HepG2 (cell line): Measurements from ENCODE around the gene GNB3. TPM values are rescaled to one million over a fixed set of nuclear protein-coding genes. Genes with fewer than 3 reads are reported as not detected.

Experiments used
- CAMTA2 ChIP-seq: sonication (generic); formaldehyde crosslinking; IDR thresholded peaks from 2 replicates; pipeline ENCODE4 v1.4.0; 2020; ENCODE audit warnings: mild to moderate bottlenecking, missing genetic modification reagents, borderline replicate concordance
- CENPBD1 ChIP-seq: sonication (generic); formaldehyde crosslinking; IDR thresholded peaks from 2 replicates; pipeline ENCODE4 v1.8.0; 2022; ENCODE audit warnings: missing genetic modification reagents, low read depth, mild to moderate bottlenecking, borderline replicate concordance
- E2F1 ChIP-seq: sonication (generic); formaldehyde crosslinking; IDR thresholded peaks from 2 replicates; pipeline ENCODE4 v1.5.0; 2020; ENCODE audit warnings: missing genetic modification reagents
- JUN ChIP-seq: sonication (generic); formaldehyde crosslinking; IDR thresholded peaks from 2 replicates; pipeline ENCODE4 v1.4.0; 2020; ENCODE audit warnings: mild to moderate bottlenecking, missing genetic modification reagents
- MIER2 ChIP-seq: IDR thresholded peaks from 2 replicates; pipeline ENCODE4 v1.6.1; 2016; ENCODE audit warnings: missing biosample characterization, missing genetic modification reagents
- MNT ChIP-seq: fragments of 450-650 bp; IDR thresholded peaks from 2 replicates; pipeline ENCODE4 v1.6.1; 2016
- SAP130 ChIP-seq: IDR thresholded peaks from 2 replicates; pipeline ENCODE4 v1.6.1; 2016; ENCODE audit warnings: low read depth
- TRAFD1 ChIP-seq: sonication (generic); formaldehyde crosslinking; IDR thresholded peaks from 2 replicates; pipeline ENCODE4 v1.5.1; 2020; ENCODE audit warnings: missing genetic modification reagents, mild to moderate bottlenecking, borderline replicate concordance
- ZNF343 ChIP-seq: sonication (generic); formaldehyde crosslinking; IDR thresholded peaks from 2 replicates; pipeline ENCODE4 v1.4.0; 2020; ENCODE audit warnings: mild to moderate bottlenecking, missing genetic modification reagents
- ZNF407 ChIP-seq: sonication (generic); formaldehyde crosslinking; IDR thresholded peaks from one replicate; pipeline ENCODE4 v1.5.1; 2020; ENCODE audit warnings: mild to moderate bottlenecking, missing genetic modification reagents; ENCODE audit errors: not compliant biosample characterization
- ZNF678 ChIP-seq: sonication (generic); formaldehyde crosslinking; IDR thresholded peaks from 2 replicates; pipeline ENCODE4 v1.4.0; 2020; ENCODE audit warnings: mild to moderate bottlenecking, missing genetic modification reagents
- polyA plus RNA-seq, 8 experiments: library from polyadenylated mRNA; depleted of rRNA in 3 of 8; stranded (reverse) in 7 of 8; unstranded in 1 of 8; fragments of >200 nt; fragmentation: Illumina TruSeq in 4 of 8; extraction: Trizol in 4 of 8; gene quantifications; 2 replicates each; pipeline versions ENCODE4 v1.2.1 to v1.2.3, GENCODE V29; 2011 to 2016; ENCODE audit warnings: low read depth in 4 of 8, missing spikeins in 1 of 8, mixed read lengths in 1 of 8; ENCODE audit not compliant: insufficient read depth in 1 of 8
- total RNA-seq, 5 experiments: library from RNA; depleted of rRNA; stranded (reverse); fragments of >200 nt; fragmentation: Illumina TruSeq; extraction: Trizol; gene quantifications; 2 replicates each; pipeline ENCODE4 v1.2.3, GENCODE V29; 2016; ENCODE audit warnings: low read depth in 1 of 5

Gene GNB3
- total and polyA plus RNA-seq, 2 of the 13 experiments (the other 11 are each of a cell fraction or from before 2014, with no cell fraction given), result 1.3 to 3.6 TPM

GRCh38 chr12:6869049-6870021 lies 28.6 kb downstream of the GNB3 start (continued):
- TF ChIP-seq ZNF407 (CRISPR knock-in tag) (no peak), CENPBD1 (CRISPR knock-in tag) (no peak), SAP130 (CRISPR knock-in tag) (0 out of 2 replicates have a peak, but pooled peaks have one; percentile 50), ZNF343 (CRISPR knock-in tag) (no peak), ZNF678 (CRISPR knock-in tag) (no peak), MIER2 (no peak), E2F1 (CRISPR knock-in tag) (no peak), CAMTA2 (CRISPR knock-in tag) (no peak), TRAFD1 (CRISPR knock-in tag) (no peak), JUN (CRISPR knock-in tag) (no peak), MNT (no peak)
